ENCODE measurements around the gene ALG12.

ALG12 gene

DNA sequence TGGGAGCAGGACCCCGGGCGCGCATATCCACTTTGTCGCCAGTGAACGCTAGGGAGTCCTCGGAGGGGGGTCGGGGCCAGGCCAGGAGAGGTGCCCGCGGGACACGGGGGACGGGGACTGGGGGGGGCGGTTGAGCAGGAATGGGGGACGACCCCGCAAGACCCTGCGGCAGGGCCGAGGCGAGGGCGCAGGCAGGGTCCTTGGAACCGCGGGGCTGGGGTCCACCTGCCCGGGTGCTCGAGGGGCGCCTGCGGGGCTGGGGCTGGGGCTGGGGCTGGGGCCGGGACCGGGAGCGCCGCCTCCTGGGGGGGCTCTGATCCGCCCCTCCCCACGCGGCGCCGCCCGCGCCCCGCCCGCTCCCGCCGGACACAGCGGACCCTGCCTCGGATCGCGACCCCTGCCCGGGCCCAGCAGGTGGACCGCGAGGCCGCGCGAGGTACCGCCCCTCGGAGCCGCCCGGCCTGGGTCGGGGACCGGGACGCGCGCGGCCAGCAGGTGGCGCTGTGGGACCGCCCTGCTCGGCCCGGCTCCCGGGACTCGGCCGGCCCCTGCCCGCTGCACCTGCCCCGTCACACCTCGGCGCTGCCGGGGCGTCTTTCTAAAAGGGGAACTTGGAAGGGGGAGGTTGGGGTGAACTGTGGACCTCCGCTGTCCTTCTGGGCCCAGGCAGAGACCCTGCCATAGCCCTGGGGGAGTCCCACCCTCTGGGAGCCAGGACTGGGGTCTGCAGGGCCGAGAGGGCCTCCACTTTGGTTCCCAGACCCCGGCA is 11.2 kb upstream of the ALG12 start:
- peak; percentile 78 for DNase-seq

DNA sequence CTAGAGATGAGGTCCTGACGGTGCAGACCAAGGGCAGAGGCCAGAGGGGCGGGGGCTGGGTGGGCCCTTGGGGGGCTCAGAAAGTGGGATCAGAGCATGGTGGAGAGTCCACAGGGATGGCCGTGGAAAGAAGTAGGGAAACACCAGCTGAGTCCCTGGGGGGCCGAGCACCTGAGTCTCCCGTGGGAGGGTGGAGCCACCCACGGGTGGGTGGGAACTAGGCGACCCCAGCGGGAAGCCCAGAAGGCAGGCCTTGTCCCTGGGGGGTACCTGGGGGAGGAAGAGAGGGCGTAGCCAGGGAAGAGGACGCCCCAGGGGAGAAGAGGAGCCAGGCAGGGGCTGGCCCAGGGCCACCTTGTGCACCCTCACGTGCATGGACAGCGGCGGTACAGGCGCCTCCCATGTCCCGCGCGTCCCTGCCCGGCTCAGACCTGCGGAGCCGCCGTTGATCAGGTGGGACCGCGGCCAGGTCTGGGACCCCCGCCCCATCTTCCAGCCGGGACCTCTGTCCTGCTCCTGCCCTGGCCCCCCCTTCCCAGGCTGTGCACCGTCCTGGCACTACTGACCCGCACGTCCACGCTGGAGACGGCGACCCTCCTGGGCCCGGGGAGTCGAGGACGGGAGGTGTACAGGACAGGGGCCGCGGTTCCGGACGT is 10.4 kb upstream of the ALG12 start:
- no peak for DNase-seq

GRCh38 chr22:49928185-49928495 is 9.9 kb upstream of the ALG12 start:
- no peak for DNase-seq

- no peak for DNase-seq
These were observed 9.4 kb upstream of the ALG12 start for GRCh38 chr22:49927483-49928184.

GRCh38 chr22:49926916-49927315 is 8.7 kb upstream of the ALG12 start:
- no peak for DNase-seq

DNA sequence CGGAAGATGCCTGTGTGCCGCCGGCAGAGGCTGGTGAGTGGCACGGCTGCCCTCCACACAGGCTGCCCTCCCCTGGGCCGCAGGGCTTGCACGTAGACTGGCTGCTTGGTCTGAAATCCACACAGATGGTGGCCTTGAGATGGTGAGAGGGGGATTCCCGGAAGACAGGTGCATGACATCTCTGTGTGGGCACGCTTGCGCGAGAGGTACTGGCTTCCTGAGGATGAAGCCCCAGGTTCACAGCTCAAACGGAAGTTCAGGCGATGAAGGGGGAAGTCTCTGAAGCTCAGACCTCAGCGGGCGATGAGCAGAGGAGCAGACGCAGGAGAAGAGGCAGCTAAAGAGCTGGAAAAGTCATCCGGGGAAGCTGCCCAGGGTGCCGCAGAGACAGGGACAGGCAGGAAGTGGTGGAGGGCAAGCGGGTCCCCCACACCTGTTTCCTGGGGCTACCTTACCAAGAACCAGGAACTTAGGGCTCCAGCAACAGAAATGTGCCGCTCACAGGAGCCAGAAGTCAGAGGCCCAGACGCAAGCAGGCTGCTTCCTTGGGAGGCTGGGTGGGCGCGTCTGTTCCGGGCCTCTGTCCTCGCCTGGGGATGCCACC is 7.4 kb upstream of the ALG12 start:
- DNase-seq: peak; percentile 68

DNA sequence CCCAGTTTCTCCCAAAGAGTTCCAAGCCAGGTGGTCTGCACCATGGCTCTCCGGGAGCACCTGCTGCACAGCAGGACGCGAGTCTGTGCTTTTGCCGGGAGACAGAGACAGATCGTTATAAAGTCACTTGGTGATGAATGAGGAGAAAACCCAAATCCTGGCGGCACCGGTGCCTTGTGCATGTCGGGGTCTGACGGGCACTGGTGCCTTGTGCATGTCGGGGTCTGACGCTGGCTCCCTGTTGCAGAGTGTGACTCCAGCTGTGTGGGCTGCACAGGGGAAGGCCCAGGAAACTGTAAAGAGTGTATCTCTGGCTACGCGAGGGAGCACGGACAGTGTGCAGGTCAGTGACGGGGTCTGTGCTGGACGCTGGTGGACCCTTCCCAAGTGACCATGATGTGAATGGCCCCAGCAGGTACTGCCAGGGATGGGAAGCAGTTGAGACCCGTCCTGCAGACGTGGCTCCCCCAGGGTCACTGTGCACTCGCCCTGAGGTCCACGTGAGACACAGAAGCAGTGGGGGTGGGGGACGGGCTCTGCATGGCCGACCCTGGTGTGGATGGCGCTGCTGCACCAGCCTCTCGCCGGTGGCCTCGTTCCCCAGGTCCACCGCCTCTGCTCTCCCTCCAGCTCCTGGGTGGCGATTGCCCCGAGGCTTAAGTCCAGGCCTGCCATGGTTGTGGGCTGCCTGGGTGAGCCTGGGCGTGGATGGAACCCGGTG is 6.0 kb upstream of the ALG12 start:
- DNase-seq: no peak

GRCh38 chr22:49923445-49923844 is 5.2 kb upstream of the ALG12 start:
- no peak for DNase-seq

DNA sequence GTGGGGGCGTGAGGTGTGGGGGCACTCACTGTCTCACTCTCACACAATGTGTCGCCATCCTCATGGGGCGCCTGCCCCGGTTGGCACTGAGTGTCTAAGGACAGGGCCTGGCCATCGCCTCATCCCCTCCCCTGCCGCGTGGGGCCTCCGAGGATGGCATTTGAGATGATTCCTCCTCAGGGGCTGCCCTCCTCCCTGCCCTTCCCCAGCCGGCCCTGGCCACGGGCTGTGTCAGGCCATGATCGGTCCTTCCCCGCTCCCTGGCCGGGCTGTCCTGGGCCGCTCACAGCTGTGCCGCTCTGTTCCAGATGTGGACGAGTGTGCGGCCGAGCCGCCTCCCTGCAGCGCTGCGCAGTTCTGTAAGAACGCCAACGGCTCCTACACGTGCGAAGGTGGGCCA is 4.7 kb upstream of the ALG12 start:
- DNase-seq: no peak

GRCh38 chr22:49922484-49922883 is 4.2 kb upstream of the ALG12 start:
- no peak for DNase-seq

- DNase-seq: no peak
These were observed 3.5 kb upstream of the ALG12 start for GRCh38 chr22:49921508-49922278.

GRCh38 chr22:49920859-49921258 is 2.6 kb upstream of the ALG12 start:
- DNase-seq: no peak

GRCh38 chr22:49918911-49919881 is 958 bp upstream of the ALG12 start:
- no peak for DNase-seq

DNA sequence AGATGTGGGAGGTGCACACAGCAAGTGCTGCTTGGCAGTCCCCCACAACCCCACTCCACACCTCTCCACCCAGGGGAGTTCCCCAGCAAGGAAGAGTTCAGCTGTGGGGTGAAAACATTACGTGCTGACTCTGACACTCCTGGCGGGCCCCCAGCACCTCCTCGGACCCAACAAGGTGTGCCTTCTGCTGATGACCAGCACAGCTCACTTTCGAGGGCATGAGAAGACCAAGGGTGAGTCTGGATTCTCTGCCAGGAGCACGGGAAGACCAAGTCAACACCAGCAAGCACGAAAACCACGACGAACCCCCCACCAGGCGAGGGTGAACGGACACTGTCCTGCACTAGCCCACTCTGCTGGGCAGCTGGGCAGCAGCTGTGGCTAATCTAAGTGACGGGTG is 1.4 kb downstream of the ALG12 start:
- no peak for DNase-seq

DNA sequence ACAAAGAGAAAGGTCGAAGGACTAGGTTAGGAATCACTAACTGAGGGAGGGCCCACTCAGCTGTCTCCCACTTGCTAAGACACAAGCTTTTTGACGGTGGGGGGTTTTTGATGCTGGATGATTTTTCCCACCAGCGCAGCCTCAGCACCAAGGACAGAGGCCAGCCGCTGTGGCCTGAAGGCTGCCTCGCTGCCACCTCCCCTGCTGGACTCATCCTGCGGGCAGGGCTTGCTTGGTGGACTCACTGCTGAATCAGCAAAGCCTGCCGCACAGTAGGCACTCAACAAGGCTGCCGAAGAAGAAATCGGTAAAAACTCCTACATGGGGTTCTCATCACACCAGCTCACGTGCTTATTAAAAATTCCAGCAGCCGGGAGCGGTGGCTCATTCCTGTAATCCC is 2.6 kb downstream of the ALG12 start:
- DNase-seq: no peak

GRCh38 chr22:49914256-49914655 is 4.0 kb downstream of the ALG12 start:
- no peak for DNase-seq

DNA sequence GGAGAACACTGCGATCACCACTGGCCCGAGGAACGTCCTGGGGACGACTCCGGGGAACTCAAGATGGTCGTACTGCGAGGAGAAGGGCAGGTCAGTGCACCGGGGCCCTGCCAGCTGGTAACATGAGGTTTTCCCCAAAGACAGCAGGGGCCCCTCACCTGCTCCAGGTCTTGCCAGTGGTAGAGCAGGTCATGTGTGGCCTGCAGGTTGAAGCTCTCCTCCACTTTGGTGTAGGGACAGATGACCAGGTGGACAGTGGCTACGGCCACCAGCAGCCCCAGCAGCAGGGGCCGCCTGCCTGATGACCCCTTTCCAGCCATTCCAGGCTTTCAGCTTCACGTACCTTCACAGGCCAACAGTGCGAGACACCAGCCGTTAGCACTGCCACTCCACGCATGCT is 4.8 kb downstream of the ALG12 start:
- DNase-seq: no peak

DNA sequence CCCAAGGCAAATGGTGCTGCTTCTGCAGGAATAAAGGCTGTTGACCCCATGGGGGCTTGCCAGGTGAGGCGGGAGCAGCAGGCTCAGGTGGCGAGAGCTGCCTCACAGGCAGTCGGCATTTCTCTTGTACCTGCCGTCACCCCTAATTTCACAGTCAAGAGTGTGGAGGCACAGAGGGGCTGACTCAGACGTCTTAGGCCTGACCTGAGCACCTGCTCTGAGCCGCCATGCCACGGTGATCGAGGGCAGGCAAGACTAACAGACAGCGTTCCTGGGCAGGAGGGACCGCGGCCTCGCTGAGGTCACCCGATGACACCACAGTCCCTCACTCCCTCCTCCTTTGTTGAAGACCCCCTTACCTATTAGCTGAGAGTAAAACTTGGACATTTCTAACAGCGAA is 5.2 kb downstream of the ALG12 start:
- no peak for DNase-seq

DNA sequence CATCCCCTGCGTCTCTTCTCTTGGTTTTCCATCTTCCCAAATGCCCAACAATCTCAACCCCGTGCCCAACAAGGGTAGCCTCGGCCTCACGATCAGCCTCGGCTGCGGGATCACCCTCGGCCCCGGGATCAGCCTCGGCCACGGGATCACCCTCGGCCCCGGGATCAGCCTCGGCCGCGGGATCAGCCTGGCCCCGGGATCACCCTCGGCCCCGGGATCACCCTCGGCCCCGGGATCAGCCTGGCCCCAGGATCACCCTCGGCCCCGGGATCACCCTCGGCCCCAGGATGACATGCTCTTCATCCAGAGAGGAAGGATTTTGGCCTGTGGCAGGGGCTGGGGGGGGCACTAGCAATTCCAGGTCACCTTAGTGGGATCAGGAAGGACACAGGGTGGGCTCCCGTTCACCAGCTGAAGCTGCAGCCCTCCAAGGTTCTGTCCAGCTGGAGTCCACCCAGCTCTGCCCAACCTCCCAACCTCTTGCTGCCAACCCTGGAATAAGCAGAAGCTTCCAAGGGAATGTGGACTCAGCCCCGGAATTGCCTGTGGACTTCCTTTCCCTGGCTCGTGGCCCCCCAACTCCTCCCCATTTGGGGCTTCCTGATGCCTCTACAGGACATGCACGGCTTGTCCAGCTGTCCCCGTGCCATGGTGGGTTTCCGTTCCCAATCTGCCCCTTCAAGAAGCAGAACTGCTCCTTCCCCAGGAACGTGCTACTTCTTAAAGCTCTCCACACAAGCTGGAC is 6.2 kb downstream of the ALG12 start:
- DNase-seq: no peak

All from stimulated activated CD4-positive, alpha-beta T cell treated with anti-CD3 and anti-CD28 coated beads, Interleukin-4, amount 100 ng/mL, for 24 hours (primary cell).